Kidney epithelial cell (primary cell): ENCODE measurements around the gene CTPS1. TPM values are rescaled to one million over a fixed set of nuclear protein-coding genes. Genes with fewer than 3 reads are reported as not detected.

Experiments used
- DNase-seq: peaks from one replicate; pipeline ENCODE4 v3.0.0-alpha.2; 2010; ENCODE audit warnings: low read depth
- H3K27me3 ChIP-seq: 2 replicates; pipeline ENCODE4 v1.6.0; 2011; ENCODE audit warnings: low read length; ENCODE audit not compliant: control insufficient read depth, insufficient read depth
- H3K36me3 ChIP-seq: 2 replicates; pipeline ENCODE4 v1.5.1; 2011; ENCODE audit warnings: low read length; ENCODE audit not compliant: control insufficient read depth, insufficient read depth
- H3K4me3 ChIP-seq: 2 replicates; pipeline ENCODE4 v1.5.1; 2011; ENCODE audit warnings: low read depth, mild to moderate bottlenecking, control low read depth, low read length
- total RNA-seq: library from RNA; depleted of rRNA; stranded (reverse); fragments of >200 nt; gene quantifications from 2 replicates; pipeline ENCODE4 v1.2.3, GENCODE V29; 2015
- TF ChIP-seq, protein P1 (sequence below): IDR thresholded peaks from 2 replicates; pipeline ENCODE4 v1.5.1; 2011; ENCODE audit warnings: mild to moderate bottlenecking, moderate library complexity, low read length, control low read depth, inconsistent platforms; ENCODE audit not compliant: insufficient read depth, poor library complexity, severe bottlenecking

Gene CTPS1, protein sequence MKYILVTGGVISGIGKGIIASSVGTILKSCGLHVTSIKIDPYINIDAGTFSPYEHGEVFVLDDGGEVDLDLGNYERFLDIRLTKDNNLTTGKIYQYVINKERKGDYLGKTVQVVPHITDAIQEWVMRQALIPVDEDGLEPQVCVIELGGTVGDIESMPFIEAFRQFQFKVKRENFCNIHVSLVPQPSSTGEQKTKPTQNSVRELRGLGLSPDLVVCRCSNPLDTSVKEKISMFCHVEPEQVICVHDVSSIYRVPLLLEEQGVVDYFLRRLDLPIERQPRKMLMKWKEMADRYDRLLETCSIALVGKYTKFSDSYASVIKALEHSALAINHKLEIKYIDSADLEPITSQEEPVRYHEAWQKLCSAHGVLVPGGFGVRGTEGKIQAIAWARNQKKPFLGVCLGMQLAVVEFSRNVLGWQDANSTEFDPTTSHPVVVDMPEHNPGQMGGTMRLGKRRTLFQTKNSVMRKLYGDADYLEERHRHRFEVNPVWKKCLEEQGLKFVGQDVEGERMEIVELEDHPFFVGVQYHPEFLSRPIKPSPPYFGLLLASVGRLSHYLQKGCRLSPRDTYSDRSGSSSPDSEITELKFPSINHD
- total RNA-seq = 51.6 and 59.8 TPM in 2 replicates

DNA sequence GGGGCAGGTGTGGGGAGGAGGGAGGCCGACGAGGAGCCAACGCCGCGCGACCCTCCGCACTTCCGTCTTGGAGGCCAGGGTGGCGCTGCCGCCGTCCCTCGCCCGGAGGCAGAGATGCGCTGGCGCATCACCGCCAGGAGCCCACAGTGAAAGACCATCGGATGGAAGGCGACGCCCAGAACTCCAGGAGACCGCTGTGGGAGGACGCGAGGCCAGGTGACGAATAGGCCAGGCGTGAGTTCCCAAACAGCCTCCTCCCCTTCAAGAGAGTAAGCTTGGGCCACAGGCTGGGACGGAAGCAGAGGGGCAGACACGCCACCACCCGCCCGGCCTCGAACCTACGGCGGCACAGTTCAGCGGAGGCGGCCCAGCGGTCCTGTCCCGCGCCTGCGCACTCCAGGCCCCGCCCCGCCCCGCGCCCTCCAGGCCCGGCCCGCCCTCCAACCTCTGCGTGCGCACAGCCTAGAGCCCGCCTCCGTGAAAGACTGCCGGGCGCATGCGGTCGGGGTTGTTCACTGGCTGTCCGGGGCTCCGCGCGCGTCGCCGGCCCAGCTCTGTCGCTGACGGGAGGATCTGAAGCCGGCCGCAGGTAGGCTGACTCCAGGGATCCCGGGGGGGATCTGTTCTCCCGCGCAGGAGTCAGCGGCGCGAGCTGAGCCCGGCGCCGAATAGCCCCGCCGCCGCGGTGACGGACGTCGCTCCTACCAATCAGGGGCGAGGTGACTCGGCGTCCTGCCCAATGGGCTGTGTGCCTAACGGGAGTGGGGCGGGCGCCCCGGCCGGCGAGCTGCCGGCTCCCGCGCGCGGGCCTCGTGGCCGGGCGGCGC lies at the start of gene CTPS1:
CTPS1 (plus strand) TSS at position 456 of the 827 bp plus-strand sequence. CDS start 3,595 bp downstream, outside the sequence.
- DNase-seq = peak; percentile 44
- Histone ChIP-seq H3K27me3 (no peaks in the 10 kb centered on the region), H3K36me3 (no peaks in the 10 kb centered on the region), H3K4me3 (peak within 1 kb of the TSS; percentile 60)
- TF ChIP-seq, protein P1, sequence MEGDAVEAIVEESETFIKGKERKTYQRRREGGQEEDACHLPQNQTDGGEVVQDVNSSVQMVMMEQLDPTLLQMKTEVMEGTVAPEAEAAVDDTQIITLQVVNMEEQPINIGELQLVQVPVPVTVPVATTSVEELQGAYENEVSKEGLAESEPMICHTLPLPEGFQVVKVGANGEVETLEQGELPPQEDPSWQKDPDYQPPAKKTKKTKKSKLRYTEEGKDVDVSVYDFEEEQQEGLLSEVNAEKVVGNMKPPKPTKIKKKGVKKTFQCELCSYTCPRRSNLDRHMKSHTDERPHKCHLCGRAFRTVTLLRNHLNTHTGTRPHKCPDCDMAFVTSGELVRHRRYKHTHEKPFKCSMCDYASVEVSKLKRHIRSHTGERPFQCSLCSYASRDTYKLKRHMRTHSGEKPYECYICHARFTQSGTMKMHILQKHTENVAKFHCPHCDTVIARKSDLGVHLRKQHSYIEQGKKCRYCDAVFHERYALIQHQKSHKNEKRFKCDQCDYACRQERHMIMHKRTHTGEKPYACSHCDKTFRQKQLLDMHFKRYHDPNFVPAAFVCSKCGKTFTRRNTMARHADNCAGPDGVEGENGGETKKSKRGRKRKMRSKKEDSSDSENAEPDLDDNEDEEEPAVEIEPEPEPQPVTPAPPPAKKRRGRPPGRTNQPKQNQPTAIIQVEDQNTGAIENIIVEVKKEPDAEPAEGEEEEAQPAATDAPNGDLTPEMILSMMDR = peak; percentile 36

DNA sequence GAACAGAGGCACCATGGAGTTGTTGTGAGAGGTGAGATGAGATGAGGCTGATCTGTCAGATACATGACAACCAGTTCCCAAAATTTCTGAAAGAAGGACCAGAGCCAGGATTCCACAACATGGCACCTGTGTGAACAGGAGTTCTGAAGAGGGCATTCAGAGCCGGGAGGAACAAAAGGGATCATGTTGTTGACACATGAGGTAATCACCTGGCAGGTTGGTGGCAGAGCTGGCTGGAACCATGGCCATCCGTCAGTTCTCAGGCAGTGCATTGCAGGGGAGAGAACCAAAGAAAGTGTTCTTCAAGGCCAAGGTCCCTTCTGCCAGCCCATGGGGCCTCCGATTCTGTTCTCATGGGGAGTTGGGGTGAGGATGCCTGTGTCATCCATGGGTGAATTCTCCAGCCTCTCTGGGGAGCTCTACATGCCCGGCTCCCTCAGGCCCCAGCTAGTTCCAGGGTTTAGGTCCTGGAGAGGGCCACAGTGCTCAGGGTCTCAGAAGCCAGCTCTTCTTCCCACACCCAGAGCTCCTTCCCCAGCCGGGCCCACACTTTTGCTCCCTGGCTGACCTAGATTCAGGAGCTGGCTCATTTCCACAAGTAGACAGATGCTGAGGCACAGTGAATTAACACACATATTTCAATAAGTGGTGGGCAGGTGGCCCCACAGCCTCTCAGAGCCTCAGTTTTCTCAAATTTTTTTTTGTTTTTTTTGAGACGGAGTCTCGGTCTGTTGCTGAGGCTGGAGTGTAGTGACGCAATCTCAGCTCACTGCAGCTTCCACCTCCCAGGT lies 49.1 kb upstream of the CTPS1 start:
- H3K27me3 ChIP-seq = no peaks in the 10 kb centered on the region
- TF ChIP-seq, protein P1 = no peak
- no peak overlapping the region for H3K4me3 ChIP-seq
- no peaks in the 10 kb centered on the region for H3K36me3 ChIP-seq
- no peak for DNase-seq

DNA sequence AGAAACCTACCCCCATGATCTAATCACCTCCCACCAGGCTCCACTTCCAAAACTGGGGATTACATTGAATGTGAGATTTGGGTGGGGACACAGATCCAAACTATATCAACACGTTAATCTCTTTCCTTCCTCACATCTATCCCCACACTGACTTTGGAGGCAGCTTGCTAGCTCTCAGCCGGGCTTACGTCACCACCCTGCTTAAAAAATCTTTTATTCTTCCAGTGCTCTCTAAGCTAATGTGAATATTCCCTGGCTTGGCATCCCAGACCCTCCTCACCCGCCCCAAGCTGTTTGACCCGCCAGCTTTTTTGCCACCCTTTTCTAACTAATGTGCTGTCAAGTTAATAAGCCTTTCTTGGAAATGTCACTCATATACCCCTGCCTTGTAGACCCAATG lies 47.9 kb upstream of the CTPS1 start:
- H3K27me3 ChIP-seq = no peaks in the 10 kb centered on the region
- H3K36me3 ChIP-seq = no peaks in the 10 kb centered on the region
- TF ChIP-seq, protein P1 = no peak
- no peak overlapping the region for H3K4me3 ChIP-seq
- no peak for DNase-seq

DNA sequence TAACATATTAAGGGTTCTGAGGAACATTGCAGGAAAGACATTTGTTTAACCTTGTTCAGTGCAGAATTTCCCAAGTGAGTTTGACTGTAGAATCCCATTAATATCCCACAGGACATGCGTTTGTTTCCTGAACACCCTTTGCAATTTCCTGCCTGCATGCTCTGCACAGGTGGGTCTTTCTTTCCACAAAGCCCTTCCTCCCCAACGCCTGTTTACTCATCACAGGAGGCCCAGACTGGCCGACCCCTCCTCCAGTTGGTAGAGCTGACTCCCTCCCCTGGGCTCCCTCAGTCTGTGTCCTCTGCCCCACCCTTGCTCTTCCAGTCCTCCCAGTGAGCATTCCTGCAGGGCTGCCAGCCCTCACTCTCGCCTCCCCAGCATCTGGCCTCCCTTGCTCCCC lies 47.5 kb upstream of the CTPS1 start:
- TF ChIP-seq, protein P1 = no peak
- Histone ChIP-seq H3K4me3 (no peak overlapping the region), H3K27me3 (no peaks in the 10 kb centered on the region), H3K36me3 (no peaks in the 10 kb centered on the region)
- DNase-seq = no peak

DNA sequence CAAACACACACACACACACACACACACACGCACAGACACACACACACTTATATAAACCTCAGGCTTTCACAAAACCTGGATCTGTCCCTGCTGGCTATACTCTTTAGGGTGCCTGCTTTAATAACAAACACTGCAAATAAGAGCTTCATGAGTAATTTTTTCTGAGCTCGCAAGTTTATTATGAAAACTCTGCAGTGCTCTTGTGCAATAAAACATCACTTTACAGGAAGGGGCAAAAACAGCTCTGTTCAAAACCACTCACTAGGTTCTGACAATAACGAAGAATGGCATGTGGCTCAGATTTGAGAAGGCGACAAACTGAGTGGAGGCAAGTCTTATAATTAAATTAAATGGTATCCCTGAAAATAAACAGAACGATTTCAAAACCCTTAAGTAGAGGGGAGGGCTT lies 42.6 kb upstream of the CTPS1 start:
- no peaks in the 10 kb centered on the region for H3K27me3 ChIP-seq
- H3K36me3 ChIP-seq = no peaks in the 10 kb centered on the region
- TF ChIP-seq, protein P1 = no peak
- no peak for DNase-seq
- H3K4me3 ChIP-seq = no peak overlapping the region
